HG03439 (cell line): Measurements from ENCODE around the gene MRPS2.
A peak's percentile ranks its signal among the peaks of the same experiment; 100 is the strongest.

Experiments used
- ATAC-seq: cut with Tn5 transposase; IDR thresholded peaks from one replicate; pipeline ENCODE4 v1.9.1; 2021; ENCODE audit warnings: mild to moderate bottlenecking, moderate library complexity; ENCODE audit not compliant: unreplicated experiment

Gene MRPS2

GRCh38 chr9:135480071-135480939 is 20.2 kb upstream of the MRPS2 start:
- ATAC-seq: peak; percentile 39

- ATAC-seq: no peak
Measured at GRCh38 chr9:135480940-135481310, 19.6 kb upstream of the MRPS2 start.

- no peak for ATAC-seq
Measured at GRCh38 chr9:135482015-135482754, 18.3 kb upstream of the MRPS2 start.

GRCh38 chr9:135484460-135485277 is 15.8 kb upstream of the MRPS2 start:
- no peak for ATAC-seq

- no peak for ATAC-seq
Measured at GRCh38 chr9:135485385-135485784, 15.1 kb upstream of the MRPS2 start.

GRCh38 chr9:135485832-135486231 is 14.7 kb upstream of the MRPS2 start:
- no peak for ATAC-seq

- ATAC-seq: no peak
Measured at GRCh38 chr9:135486267-135487065, 14.0 kb upstream of the MRPS2 start.

- ATAC-seq: no peak
Measured at GRCh38 chr9:135487281-135488012, 13.0 kb upstream of the MRPS2 start.

GRCh38 chr9:135488013-135488330 is 12.5 kb upstream of the MRPS2 start:
- no peak for ATAC-seq

GRCh38 chr9:135488527-135488926 is 12.0 kb upstream of the MRPS2 start:
- ATAC-seq: no peak

GRCh38 chr9:135489188-135489906 is 11.1 kb upstream of the MRPS2 start:
- ATAC-seq: no peak

GRCh38 chr9:135490166-135490870 is 10.2 kb upstream of the MRPS2 start:
- no peak for ATAC-seq

GRCh38 chr9:135490980-135491464 is 9.5 kb upstream of the MRPS2 start:
- no peak for ATAC-seq

- ATAC-seq: no peak
Measured at GRCh38 chr9:135491764-135492163, 8.7 kb upstream of the MRPS2 start.

GRCh38 chr9:135492886-135493669 is 7.4 kb upstream of the MRPS2 start:
- ATAC-seq: no peak

- ATAC-seq: no peak
Measured at GRCh38 chr9:135494791-135495559, 5.5 kb upstream of the MRPS2 start.
